HG03378 (cell line): ENCODE measurements around the gene TUSC2.
"Not testable (repeated sequence)": the region's sequence is repeated elsewhere in the genome, so short reads cannot be mapped to it uniquely, and the experiment has no call there.

Source experiments
- ATAC-seq: cut with Tn5 transposase; IDR thresholded peaks from one replicate; pipeline ENCODE4 v1.9.1; 2021; ENCODE audit warnings: mild to moderate bottlenecking, moderate library complexity; ENCODE audit not compliant: unreplicated experiment

TUSC2 gene

GRCh38 chr3:50297384-50297775 is 30.6 kb downstream of the TUSC2 start:
- ATAC-seq = no peak

DNA sequence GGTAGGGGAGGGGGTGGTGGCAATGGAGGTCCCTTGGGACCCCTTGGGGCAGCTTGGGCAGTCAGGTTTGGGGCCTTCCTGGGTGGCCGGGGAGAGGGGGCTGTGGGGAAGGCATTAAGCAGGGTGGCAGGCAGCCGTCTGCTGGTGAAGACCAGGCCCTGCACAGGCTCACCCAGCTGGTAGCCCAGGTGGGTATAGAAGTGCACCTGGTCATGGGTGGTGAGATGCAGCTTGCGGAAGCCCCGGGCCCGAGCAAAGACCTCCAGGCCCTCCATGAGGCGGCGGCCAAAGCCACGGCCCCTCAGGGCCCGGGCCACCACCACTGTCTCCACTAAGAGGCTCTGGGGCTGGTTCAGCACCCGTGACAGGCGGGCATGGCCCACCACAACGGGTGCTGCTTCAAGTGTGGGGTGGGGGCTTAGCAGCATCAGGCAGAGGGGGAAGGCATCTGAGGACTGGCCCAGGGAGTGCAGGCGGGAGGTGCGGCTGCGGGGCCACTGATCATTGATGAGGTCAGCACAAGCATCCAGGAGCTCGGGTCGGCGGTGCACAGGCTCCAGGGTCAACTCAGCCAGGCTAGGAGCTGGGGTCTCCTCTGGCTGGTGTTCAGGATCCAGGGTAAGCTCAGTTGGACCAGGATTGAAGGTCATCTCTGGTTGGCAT is 31.2 kb downstream of the TUSC2 start:
- no peak for ATAC-seq

DNA sequence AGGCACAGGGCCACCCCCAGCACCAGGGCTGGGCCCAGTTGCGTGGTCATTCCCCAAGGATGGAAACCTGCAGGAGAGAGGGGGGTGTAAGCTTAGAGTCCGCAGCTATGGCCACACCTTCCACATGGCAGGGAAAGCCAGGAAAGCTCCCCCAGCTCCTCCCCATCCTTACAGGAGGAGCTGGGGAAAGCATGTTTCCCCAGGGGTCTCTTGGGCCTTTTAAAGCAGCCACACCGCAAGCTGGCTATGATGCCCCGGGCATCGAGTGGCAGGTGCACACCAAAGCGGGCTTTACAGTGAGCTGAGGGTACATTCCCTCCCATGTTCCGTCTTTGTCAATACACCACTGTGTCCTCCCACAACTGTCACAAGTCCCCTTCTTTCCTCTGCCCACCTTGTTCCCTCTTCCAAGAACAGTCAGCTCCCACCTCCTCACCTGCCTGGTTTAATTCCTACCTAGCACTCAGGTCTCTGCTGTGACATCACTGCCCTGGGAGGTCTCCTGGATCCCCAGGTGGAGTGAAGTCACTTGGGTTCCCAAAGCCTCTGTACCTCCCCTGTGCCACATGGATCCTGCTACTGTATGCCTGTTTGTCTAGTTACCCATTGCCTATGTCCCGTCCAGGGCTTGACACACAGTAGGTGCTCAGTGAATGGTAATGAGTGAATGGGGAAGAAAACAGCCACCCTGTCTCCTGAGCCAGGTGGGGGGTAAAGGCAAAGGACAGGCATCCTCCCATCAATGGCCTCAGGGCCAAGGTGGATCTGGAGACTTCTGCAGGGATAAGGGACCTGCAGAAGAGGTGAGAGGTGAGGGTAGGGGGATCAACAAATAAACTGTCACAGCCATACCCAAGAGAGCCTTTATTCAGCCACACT is 32.2 kb downstream of the TUSC2 start:
- ATAC-seq = no peak

DNA sequence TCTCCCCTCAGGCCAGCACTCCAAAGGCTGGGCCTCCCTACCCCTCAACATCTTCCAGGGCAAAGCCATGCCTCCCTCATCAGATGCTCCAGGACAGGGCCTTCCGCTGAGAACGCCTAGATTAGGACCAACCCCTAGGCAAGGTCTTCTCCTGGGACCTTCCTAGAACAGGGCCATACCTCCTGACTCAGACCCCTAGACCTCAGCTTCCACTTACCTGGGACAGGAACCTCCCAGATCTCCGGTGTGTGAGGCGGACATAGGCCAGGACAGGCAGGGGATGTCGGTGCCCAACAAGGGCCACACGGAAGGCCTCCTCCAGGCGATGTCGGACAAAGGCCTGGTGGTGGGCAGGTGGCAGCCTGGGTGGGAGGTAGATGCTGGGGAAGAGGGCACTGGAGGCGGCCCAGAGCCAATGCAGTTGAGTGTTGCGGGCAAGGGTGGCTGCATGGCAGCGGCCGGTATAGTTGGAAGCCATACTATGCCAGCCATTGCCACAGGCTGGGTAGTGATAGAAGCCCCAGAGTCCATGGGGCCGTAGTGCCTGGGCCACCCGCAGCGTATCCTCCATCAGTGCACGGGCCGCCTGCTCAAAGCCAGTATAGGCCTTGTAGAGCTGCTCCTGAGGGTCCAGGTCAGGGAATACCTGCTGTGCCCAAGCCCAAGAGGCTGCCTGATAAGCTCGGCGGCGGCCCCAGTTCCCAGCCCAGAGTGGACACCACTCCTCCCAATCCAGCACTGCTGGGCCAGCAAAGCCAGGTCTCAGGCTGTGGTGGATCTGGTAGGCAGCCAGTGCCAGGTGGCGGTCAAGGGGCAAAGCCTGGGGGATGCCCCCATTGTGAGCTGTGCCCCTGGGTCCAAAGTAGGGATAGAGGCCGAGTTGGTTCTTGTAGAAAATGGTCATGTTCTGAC is 33.3 kb downstream of the TUSC2 start:
- no peak for ATAC-seq

DNA sequence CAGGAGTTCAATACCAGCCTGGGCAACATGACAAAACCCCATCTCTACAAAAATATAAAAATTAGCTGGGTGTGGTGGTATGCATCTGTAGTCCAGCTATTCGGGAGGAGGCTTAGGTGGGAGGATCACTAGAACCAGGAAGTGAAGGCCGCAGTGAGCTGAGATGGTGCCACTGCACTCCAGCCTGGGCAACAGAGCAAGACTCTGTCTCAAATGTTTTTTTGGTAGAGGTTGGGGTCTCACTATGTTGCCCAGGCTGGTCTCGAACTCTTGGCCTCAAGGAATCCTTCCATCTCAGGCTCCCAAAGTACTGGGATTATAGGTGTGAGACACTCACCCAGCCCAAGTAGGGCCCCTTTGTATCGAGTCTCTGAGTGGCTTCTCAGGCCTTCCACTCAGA is 33.9 kb downstream of the TUSC2 start:
- ATAC-seq = no peak

DNA sequence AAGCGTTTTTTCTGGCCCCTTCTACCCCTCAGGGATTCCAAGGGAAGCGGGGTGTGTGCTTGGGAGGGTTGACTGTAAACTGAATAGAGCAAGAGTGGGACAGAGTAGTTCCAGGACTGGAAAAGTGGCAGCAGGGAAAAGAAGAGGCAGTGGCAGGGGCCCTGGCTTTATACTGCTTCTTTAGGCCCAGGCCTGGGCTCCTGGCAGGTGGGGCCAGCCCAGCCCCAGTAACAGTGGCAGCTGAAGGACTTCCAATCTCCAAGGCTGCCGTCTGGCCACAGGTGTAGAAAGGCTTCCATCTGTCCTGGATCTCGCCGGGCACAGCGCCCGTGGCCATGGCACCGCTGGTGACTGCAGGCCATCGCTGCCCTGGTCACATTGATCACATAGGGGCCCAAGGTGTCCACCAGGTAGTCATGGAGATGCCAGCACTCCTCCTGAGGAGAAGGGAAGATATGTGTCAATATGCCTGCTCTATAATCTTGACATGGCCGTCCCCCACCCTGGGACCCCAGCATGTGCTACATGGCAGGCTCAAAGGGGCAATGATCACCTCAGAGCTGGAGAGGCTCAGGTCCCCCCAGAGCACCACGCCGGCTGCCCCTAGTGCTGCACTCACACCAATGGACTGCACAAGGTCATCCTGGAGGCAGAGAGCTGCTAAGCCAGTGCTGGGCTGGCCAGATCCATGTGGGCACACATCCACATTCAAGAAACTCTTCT is 34.8 kb downstream of the TUSC2 start:
- no peak for ATAC-seq

DNA sequence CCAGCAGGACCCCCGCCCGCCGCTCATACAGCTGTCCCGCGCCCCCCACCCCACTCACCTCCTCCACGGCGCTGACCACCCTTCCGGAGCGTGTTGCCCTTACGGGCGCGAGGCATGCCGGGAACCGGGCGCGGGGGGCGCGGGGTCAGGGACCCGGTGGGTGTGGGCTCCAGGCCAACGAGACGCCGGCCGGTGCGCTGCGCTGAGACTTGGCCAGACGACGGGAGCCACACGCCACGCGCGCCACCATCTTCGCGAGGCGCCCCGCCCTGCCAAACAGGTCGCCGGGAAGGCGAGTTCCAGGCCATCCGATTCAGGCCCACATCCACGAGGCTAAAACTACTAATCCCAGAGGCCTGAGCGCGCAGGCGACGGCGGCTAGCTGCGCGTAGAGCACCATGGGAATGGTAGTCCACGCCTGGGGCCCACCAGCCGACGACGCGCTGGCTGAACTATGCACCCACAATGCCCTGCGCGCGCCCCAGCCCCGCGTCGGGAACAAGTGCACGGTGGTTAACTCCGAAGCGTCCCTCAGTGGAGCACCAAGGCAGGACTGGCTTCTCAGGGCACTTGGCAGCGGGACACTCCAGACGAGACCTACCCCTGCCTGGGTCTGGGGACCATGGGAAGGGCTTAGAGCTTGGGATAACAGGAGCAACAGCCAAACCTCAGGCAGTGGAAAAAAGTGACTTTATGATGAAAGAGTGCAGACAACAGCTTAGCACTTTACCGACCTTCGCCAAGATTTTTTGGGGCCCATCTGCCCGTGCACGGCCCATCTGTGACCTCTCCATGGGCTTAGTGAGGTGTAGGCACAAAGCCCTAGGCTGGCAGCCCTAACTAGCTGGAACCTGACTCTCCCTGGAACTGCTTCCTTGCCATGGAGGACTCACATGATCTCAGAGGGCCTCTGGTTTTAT is 35.6 kb downstream of the TUSC2 start, which contains the start of gene IFRD2:
IFRD2 (minus strand) TSS at position 271 of the 920 bp plus-strand sequence; CDS start at position 116, 155 bp downstream.
- ATAC-seq = peak; percentile 86

DNA sequence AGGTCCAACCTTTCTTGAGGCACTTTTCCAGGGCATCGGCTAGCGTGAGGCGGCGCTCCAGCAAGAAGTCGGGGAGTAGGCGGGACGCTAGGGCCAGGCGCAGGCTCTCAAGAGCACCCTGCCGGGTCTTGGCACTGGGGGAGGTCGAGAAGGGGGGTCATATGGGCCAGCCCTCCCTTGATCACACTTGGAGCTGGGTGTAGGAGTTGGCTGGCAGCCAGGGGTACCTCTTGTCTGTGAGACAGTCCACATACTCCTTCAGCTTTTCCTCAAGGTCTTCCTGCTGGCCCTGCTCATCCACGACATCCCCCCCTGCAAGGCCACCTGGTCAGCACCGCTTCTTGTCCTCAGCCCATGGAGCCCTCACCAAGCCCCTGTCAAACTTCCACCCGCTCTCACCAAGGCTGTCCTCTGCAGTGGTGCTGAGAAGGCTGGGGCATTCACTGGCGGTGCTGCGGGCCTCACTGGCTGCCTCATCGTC is 37.8 kb downstream of the TUSC2 start:
- ATAC-seq = no peak

- no peak for ATAC-seq
These were observed 38.9 kb downstream of the TUSC2 start for GRCh38 chr3:50289130-50289529.

GRCh38 chr3:50288387-50289007 is 39.5 kb downstream of the TUSC2 start:
- ATAC-seq = no peak

DNA sequence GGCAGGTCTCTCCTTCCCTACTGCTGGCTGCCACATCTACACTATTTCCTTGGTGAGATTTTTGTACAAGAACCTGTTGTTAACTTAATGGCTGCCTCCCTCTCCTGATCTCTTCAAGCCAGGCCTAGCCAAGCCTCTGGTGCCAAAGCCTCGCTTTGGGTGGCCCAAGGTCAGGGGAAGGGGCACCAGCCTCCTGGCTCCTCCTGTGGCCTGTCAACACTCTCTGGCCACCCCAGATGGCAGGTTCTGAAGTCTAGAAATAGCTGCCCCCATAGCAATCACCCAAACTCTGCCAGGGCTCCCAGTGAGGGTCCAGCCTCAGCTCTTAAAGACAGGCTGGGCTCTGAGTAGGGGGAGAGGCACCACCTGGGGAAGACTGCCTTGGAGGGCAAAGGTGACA is 40.8 kb downstream of the TUSC2 start:
- no peak for ATAC-seq

GRCh38 chr3:50286322-50287227 is 41.4 kb downstream of the TUSC2 start:
- ATAC-seq = no peak

- ATAC-seq = not testable (repeated sequence)
These were observed 43.9 kb downstream of the TUSC2 start for GRCh38 chr3:50284121-50284520.

DNA sequence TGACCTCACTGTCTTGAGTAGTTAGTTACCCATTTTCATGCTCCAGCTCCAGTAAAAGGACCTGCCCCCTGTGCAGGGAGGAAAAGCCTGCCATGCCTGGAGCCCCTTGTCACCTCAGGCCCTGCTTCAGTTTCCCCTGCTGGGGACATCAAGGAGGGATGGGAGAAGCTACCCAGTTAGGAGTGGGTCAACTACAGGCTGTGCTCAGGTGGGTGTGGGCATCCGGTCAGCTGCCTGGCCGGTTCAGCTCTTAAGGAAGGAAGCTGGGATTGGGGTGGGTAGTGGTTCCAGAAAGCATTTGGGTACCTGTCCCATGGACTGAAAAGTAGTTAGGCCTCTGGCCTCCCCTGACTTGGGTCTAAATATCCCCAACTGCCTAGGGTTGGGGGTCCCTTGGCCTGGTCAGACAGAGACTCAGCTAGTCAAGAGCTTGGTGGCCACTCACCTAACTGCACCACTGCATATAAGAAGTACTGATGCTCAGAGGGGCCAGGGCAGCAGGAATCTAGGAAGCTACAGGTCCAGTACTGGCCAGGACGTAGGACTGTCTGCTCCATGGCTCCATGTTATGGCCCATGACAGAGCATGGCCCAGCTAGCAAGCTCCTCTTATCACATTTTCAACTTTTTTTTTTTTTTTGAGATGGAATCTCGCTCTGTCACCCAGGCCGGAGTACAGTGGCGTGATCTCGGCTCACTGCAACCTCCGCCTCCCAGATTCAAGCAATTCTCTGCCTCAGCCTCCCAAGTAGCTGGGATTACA is 48.6 kb downstream of the TUSC2 start:
- no peak for ATAC-seq

DNA sequence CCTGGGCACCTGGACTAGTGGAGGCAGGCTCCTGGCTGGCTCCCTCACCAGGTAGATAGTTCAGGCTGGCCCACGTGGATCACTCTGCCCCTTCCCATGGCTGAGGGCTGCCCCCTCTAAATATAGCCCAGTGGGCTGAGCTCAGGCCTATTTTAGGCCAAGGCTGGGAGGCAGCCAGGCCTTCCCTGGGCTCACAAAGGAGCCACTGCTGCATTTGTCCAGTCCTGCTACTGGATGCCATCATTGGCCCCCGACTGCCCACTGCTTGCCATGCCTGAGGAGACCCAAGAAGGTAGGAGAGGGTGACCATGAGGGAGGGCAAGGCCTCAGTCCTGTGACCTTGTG is 49.2 kb downstream of the TUSC2 start, which contains the start of gene LSMEM2:
LSMEM2 (plus strand) TSS at position 208 of the 345 bp plus-strand sequence; CDS start at position 235, 27 bp downstream.
- ATAC-seq = no peak

GRCh38 chr3:50278123-50278879 is 49.7 kb downstream of the TUSC2 start:
- ATAC-seq = no peak
